ENCODE results near the gene HHAT. TPM values are rescaled to one million over a fixed set of nuclear protein-coding genes. Genes with fewer than 3 reads are reported as not detected.

HHAT gene
- total and polyA plus RNA-seq, 9 of the 15 experiments (the other 6 are each of a cell fraction or from before 2014, with no cell fraction given), result 0.07 to 0.16 (median 0.13) TPM; not detected in 1

DNA sequence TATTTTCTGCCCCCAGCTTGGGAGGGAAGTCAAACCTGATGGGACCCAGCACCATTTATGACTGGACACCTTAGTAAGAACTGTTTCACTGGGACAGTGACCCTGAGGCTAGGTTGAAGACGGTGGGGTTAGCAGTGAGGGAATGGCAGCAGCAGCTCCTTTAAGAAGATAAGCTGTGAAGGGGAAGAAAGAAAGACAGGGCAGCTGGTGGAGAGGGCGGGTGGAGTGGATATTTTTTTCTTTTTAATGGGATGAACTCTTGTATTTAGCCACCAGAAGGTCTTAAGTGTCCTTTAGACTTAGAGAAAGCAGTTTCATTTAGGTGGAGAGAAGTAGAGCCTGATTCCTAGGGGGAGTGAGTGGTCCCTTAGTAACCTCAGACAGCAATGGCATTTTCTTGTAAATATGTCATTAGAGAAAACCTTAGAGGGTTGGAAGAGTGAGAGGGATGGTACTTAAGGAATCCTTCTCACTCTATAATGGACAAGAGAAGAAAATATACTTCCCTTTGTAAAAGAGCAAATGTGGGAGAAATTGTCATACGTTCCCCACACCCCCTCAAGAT, 187.5 kb downstream of the HHAT start:
- no TSS peak for BruUV-seq (replicated peaks)
- no peak overlapping the region for H2AFZ ChIP-seq (ENCODE audit: low read depth, low read length)
- intact Hi-C loops (cut with micrococcal nuclease), result no loop called here
- H3K4me1 ChIP-seq (replicated peaks in 1 of 2; ENCODE audit: control insufficient read depth in 2 of 2, insufficient read depth in 2 of 2, low read length in 2 of 2), result no peaks in the 10 kb centered on the region
- DNase-seq (ENCODE audit: extremely low read depth in 1 of 4, low spot score in 3 of 4), result no peak
- no peaks in the 10 kb centered on the region for H3K79me2 ChIP-seq (ENCODE audit: control insufficient read depth, insufficient read depth, low read length)
- H3K4me3 ChIP-seq, result no peak overlapping the region
- CTCF ChIA-PET (ENCODE audit: low intra/inter-chr PET ratio), result no interaction called here
- H3K27ac ChIP-seq (ENCODE audit: extremely low read depth, low read depth, low read length), result no peak overlapping the region
- WGBS (ENCODE audit: insufficient coverage, low coverage, missing lambda C conversion rate), result 3% methylated on average over 3 of the region's 3 CpGs
- no peaks in the 10 kb centered on the region for H4K20me1 ChIP-seq (replicated peaks; ENCODE audit: control insufficient read depth, insufficient read depth, low read length)
- in situ Hi-C loops (cut with MboI), result no loop called here
- no peak overlapping the region for H3K4me2 ChIP-seq (ENCODE audit: insufficient read depth, low read length)
- POLR2A ChIA-PET, result interaction anchor here (0.6 to 0.7 kb wide), 2 partner anchors 10 to 348 kb away, joined by 3 read pairs; no protein-coding TSS in a partner anchor
- ATAC-seq, result no peak
- H3K9ac ChIP-seq (ENCODE audit: insufficient read depth in 1 of 2, low read depth in 2 of 2, low read length in 2 of 2), result no peak overlapping the region
- no peak for FAIRE-seq
- H3K9me3 ChIP-seq (replicated peaks; ENCODE audit: control insufficient read depth, insufficient read depth, low read depth, low read length), result no peaks in the 10 kb centered on the region
- H3K36me3 ChIP-seq (ENCODE audit: control insufficient read depth, insufficient read depth, low read length), result no peaks in the 10 kb centered on the region
- H3K9me1 ChIP-seq (ENCODE audit: control insufficient read depth, insufficient read depth, low read length), result no peaks in the 10 kb centered on the region
- H3K27me3 ChIP-seq (ENCODE audit: control insufficient read depth in 2 of 2, insufficient read depth in 2 of 2, low read length in 2 of 2), result peaks cover 0 to 17% of the 10 kb centered on the region in 2 experiments; a peak in 2 of 5 replicates
- TF ChIP-seq, protein P1, sequence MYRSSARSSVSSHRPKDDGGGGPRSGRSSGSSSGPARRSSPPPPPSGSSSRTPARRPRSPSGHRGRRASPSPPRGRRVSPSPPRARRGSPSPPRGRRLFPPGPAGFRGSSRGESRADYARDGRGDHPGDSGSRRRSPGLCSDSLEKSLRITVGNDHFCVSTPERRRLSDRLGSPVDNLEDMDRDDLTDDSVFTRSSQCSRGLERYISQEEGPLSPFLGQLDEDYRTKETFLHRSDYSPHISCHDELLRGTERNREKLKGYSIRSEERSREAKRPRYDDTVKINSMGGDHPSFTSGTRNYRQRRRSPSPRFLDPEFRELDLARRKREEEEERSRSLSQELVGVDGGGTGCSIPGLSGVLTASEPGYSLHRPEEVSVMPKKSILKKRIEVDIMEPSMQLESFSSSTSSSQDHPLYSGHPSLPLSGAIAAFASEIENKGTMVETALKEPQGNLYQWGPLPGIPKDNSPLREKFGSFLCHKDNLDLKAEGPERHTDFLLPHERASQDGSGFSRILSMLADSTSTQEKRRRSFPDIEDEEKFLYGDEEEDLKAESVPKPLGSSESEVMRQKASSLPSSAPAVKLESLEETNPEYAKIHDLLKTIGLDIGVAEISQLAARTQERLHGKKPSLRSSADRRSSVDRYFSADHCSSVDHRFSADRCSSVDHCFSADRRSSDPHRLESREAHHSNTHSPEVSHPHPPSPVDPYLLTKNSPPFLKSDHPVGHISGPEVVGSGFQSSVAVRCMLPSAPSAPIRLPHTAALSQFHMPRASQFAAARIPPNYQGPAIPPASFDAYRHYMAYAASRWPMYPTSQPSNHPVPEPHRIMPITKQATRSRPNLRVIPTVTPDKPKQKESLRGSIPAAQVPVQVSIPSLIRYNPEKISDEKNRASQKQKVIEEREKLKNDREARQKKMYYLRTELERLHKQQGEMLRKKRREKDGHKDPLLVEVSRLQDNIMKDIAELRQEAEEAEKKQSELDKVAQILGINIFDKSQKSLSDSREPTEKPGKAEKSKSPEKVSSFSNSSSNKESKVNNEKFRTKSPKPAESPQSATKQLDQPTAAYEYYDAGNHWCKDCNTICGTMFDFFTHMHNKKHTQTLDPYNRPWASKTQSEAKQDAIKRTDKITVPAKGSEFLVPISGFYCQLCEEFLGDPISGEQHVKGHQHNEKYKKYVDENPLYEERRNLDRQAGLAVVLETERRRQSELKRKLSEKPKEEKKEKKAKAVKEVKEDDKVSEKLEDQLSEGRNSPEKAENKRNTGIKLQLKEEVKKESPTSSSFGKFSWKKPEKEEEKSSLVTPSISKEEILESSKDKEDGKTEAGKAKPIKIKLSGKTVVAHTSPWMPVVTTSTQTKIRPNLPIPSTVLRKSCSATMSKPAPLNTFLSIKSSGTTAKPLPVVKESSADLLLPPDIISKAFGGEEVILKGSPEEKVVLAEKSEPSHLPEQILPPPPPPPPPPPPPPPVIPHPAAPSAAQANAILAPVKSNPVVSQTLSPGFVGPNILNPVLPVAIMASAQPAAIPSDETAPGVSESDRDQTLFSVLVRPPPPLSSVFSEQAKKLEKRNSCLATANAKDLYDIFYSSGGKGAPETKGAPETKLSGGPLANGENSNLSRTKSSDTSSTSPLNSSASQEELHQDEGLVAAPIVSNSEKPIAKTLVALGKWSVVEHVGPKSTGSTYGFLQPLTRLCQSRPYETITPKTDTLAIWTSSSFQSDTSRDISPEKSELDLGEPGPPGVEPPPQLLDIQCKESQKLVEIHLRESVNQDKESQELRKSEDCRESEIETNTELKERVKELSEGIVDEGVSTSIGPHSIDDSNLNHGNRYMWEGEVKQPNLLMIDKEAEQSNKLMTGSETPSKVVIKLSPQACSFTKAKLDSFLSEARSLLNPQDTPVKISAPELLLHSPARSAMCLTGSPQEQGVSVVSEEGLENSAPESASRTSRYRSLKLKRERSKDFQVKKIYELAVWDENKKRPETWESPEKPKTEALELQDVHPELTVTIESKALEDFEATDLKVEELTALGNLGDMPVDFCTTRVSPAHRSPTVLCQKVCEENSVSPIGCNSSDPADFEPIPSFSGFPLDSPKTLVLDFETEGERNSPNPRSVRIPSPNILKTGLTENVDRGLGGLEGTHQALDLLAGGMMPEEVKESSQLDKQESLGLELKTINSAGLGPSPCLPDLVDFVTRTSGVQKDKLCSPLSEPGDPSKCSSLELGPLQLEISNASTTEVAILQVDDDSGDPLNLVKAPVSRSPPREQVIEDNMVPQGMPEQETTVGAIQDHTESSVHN (IDR thresholded peaks at IDR 0.05; ENCODE audit: borderline replicate concordance in 1 of 2, low read depth in 1 of 2), result no peak
- TF ChIP-seq ZNF197 (CRISPR knock-in tag; IDR thresholded peaks at IDR 0.05; ENCODE audit: low read depth) (no peak), CBX1 (IDR thresholded peaks at IDR 0.05; ENCODE audit: low read depth) (no peak), SUPT5H (IDR thresholded peaks at IDR 0.05) (no peak), DIDO1 (tag; IDR thresholded peaks at IDR 0.05; ENCODE audit: low read depth) (no peak), RCOR1 (IDR thresholded peaks at IDR 0.05; ENCODE audit: borderline replicate concordance in 1 of 2, low read depth in 2 of 2, low read length in 2 of 2) (no peak), XRCC4 (IDR thresholded peaks at IDR 0.05; ENCODE audit: extremely low read depth, insufficient read depth, insufficient read length) (no peak), ZNF79 (CRISPR knock-in tag; IDR thresholded peaks at IDR 0.05; ENCODE audit: low read depth) (no peak), HCFC1 (IDR thresholded peaks at IDR 0.05; ENCODE audit: low read depth, low read length) (no peak), SREBF1 (IDR thresholded peaks at IDR 0.05; ENCODE audit: borderline replicate concordance, low read depth, low read length) (no peak), ZNF316 (IDR thresholded peaks at IDR 0.05) (no peak)
- TF ChIP-seq, protein P2, sequence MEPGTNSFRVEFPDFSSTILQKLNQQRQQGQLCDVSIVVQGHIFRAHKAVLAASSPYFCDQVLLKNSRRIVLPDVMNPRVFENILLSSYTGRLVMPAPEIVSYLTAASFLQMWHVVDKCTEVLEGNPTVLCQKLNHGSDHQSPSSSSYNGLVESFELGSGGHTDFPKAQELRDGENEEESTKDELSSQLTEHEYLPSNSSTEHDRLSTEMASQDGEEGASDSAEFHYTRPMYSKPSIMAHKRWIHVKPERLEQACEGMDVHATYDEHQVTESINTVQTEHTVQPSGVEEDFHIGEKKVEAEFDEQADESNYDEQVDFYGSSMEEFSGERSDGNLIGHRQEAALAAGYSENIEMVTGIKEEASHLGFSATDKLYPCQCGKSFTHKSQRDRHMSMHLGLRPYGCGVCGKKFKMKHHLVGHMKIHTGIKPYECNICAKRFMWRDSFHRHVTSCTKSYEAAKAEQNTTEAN (CRISPR knock-in tag; IDR thresholded peaks at IDR 0.05), result no peak
- TF ChIP-seq, protein P3, sequence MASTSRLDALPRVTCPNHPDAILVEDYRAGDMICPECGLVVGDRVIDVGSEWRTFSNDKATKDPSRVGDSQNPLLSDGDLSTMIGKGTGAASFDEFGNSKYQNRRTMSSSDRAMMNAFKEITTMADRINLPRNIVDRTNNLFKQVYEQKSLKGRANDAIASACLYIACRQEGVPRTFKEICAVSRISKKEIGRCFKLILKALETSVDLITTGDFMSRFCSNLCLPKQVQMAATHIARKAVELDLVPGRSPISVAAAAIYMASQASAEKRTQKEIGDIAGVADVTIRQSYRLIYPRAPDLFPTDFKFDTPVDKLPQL (IDR thresholded peaks at IDR 0.05; ENCODE audit: extremely low read depth, insufficient read length), result no peak
